T47D (cell line): ENCODE data around the gene ITPK1.
A peak's percentile ranks its signal among the peaks of the same experiment; 100 is the strongest.

ENCODE experiments used
- DNase-seq, 2 experiments: peaks; one replicate each; pipeline versions ENCODE4 v3.0.0 to v3.0.0-alpha.2; 2011 to 2012; ENCODE audit warnings: low read depth in 1 of 2, low spot score in 1 of 2
- JUND ChIP-seq: IDR thresholded peaks from 2 replicates; pipeline ENCODE4 v1.6.1; 2012; ENCODE audit warnings: low read depth
- in situ Hi-C: cut with HindIII; loops from 2 replicates; pipeline ENCODE4 v1.10.0; 2016; ENCODE audit warnings: low sequenced_read_pairs, low pct_unique_long_range_greater_than_20kb

Gene ITPK1

DNA sequence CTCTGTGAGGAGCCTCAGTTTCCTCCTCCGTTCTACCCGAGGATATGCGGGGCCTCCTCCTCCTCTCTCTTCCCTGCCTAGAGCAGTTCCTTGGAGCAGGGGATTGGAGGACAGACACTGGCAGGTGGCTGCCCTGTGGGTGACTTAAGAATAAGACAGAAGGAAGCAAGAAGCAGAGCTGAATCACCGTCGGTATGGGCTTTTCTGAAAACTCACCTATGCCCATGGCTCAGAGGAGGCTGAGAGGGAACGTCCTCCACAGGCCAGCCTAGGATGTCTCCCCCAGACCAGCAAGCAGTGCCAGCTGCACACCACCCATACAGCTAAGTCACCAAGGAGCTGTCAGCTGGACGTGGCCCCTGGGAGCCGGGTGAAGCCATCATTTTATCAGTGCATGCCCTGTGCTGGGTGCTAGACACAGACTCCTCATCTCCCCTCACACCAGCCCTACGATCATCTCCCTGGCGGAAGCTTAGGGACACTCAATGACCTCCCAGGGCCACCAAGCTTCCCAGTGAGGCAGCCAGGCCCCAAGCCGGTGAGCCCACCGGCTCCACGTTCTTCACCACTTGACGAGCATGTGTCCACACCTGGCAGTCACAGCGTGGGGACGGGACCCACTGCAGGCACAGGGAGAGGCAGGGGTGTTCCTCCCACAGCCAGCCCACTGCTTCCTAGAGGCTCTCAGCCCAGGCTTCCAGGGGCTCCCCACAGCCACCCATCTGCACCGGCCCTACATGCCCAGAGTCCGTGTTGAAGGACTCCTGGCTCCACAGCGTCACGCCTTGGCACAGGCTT lies 21.4 kb downstream of the ITPK1 start:
- no peak for TF ChIP-seq JUND
- in situ Hi-C loops, result no loop called here
- no peak for DNase-seq

DNA sequence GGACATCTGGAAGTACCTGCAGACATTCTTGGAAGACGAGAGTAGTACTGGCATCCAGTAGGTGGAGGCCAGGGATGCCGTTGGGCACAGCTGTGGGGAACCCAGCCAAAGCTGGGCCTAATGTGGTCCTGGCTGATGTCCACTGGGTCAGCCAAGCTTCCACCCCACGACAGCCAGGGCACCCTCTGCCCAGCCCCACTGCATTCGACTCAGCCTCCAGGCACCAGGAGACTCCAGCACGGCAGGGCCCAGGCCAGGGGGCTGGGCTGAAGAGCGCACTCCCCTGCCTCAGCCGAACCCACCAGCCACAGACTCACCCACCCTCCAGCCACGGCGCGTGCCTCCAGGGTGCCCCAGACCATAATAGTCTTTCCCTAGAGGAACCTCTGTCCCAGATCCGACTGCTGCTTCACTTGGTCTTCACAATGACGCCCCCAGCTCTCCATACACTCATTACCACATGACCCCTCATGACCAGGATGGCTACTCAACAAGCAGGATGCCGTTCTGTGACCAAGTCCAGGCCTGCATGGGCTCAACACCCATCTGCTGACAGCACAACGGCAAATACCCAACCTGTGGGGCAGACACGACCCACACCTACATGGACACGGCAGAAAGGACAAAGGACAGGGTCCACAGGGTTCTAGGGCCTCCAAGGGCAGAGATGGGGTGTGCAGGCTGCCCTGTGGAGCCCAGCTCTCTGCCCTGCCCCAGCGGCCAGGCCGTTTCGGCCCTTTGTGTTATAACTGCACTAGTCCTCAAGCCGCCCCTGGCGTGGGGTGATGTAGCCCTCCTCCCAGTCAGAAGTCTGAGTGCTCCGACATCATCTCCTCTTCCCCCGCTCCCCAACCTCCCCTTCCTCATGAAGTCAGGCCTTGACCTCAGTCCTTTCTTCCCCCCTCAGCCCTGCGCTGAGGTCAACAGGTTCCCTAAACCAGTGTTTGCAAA lies 22.8 kb downstream of the ITPK1 start:
- TF ChIP-seq JUND, result no peak
- no peak for DNase-seq
- in situ Hi-C loops, result no loop called here

DNA sequence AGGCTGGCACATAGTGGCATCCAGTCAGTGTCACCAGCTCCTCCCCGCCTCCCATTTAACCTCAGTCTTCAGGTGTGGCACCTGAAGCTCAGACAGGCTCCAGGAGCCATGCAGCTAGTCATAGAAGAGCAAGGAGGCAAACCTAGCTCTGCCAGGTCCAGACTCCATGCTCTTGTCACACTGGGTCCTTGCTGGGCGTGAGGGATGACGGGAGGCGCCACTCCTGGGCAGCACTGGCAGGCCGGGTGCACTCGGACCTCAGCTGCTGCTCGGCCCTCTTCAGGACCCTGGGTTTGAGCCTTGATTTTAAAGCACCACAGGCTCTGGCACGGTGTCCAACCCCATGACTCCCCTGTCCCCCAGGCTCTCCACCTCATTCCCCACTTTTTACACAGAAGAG lies 24.1 kb downstream of the ITPK1 start:
- peak in 1 of 2 experiments; percentile 37 for DNase-seq
- TF ChIP-seq JUND, result no peak
- in situ Hi-C loops, result no loop called here

DNA sequence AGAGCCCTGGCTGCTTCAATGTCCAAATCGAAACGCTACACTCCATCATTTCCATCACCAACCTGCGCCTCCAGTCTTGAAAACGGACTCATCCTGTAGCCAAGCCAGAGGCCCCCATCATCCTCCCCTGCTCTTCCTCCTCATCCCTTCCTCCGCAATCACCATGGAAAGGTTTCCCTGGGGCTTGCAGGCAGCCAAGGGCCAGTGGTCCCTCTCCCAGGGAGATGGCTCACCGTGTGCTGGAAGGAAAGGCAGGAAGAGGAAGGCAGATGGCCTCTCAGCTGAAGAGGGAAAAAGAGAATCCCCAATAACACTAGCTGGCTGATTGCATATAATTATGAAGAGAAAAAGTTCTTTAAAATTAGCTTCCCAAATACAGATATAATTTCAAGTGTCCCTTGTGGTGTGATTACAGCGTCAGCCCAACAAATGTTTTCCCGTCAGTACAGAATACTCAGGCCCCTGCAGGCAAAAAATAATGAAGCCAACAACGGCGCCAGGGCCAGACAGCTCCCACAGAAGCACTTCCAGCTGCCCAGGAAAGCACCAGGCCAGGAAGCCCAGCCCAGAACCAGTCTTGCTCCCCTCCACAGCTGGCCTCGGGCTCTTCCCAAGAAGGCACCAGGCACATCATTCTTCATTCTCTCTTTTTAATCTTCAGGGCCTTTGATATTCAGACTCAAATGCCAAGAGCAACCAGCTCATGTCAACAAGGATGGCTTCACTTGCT lies 24.7 kb downstream of the ITPK1 start:
- DNase-seq, result peak in 1 of 2 experiments; percentile 31
- in situ Hi-C loops, result no loop called here
- no peak for TF ChIP-seq JUND

DNA sequence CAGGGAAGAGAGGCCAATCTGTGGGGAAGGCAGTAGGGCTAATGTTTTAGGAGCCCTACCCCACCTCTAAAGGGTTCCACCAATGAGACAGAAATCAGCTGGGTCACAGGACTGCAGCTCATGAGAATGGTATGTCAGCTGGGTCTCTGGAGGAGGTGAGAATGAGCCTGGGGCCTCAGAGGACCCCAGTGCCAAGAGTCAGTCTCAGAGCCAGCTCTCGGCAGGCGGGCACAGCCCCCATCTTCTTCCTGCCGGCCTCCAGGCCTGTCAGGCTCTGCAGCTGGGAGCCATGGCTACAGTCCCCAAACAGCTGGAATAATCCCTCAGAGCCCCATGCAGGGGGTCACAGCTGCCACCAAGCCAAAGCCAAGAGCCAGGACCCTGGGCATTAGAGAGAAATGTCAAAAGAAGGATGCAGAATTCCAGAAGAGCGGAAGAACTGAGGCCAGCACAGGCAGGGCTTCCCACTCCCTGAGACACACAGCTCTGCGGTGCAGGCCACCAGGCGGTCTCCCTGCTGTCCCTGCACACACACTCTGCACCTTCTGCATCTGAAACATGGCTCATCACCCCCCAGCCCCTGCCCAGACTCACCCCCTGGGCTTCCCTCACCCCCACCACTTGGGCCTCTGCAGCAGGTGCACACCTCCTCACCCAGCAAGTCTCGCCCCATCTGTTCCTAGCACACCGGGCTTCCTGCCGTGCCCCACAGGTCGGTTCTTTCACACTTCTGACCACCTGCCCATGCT lies 26.0 kb downstream of the ITPK1 start:
- no peak for DNase-seq

DNA sequence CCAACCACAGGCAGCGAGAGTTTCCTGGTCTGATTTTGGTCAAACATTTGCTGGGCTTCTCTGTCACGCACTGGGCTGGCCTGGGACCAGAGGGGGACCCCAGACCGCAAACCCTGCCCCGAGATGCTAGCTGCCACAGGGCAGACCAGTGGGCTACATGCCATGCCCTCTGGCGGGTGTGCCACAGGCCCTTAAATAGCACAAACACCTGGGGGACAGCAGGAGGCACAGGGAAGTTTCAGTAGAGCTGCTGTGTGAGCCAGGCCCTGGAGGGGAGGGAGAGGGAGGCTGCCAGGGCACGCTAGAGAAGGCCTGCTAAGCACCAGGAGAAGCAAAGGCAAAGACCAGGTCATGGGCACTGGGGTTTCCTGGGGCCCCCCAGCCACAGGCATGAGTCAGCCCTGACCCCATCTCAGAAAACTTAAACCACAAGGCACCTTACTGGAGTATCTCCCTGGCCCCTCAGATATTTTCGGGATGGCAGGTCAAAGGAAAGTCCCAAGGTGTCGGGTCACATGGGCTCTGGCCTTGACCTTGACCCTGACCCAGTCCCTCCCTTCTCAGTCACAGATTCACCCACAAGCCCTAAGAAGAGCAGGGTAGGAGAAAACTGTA lies 29.2 kb downstream of the ITPK1 start:
- peak in 1 of 2 experiments; percentile 59 for DNase-seq
- TF ChIP-seq JUND, result no peak
- in situ Hi-C loops, result no loop called here

More for the DNA sequence above, 26.0 kb downstream of the ITPK1 start:
- in situ Hi-C loops, result no loop called here
- no peak for TF ChIP-seq JUND

DNA sequence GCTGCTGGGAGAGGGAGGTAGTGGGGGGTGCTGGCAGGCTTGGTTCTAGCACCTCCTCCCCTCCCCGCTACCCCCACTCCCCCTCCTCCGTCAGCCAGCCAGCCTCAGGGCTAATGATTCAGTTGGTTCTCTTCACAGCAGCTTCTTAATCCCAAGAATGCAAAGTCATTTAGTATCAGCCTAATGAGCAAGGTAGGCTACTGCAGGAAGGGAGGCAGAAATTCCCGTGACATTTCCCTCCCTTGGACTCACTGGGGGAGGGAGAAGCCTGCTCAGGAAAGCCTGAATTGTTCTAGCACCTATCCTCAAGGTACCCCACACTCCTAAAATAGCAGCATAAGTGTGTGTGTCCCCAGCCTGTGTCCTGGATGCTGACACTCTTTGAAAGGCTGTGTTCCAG lies 29.8 kb downstream of the ITPK1 start:
- in situ Hi-C loops, result no loop called here
- no peak for TF ChIP-seq JUND
- peak in 1 of 2 experiments; percentile 60 for DNase-seq

DNA sequence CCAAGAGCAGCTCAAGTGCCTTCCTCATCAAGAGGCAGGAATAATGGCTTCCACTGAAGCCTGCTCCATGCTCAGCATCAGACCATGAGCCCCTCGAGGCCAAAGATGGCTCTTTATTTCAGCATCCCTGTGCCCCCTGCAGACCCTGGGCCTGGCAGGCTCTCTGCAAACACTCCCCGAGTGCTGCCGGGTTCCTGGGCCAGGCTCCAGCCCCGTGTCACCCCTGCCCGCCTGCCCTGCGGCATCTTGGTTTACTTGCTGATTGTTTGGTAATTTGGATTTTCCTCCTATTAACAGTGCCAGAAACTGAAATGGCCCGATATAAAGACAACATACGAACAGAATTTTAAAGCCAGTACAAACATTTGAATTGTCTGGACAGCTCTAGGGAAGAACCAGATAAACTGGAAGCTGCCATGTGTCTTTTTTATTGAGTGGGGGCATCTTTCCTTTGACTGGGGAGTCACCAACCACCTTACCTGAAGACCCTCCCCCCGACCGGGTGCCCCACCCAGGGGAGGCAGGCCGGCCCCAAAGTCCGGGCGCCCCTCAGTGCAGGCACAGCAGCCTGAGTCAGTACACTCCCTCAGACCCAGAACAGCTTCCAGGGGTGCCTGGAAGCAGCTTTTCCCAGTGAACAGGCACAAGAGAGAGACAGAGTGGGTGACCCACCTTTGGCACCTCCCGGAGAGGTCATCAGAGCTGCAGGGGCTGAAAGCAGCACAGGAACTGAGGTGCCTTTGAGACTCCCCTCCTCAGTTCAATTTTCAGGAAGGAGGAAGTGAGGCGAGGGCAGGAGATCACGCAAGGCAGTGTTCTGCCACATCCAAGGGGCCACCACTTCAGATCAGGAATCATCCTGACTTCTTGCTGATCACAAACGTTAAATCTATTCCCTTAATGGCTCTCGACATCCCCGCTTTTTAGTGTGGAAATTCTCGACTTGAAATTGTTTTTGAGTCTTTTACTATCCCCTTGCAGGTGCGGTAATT lies 30.6 kb downstream of the ITPK1 start:
- in situ Hi-C loops, result no loop called here
- TF ChIP-seq JUND, result no peak
- DNase-seq, result peak in 1 of 2 experiments; percentile 70

DNA sequence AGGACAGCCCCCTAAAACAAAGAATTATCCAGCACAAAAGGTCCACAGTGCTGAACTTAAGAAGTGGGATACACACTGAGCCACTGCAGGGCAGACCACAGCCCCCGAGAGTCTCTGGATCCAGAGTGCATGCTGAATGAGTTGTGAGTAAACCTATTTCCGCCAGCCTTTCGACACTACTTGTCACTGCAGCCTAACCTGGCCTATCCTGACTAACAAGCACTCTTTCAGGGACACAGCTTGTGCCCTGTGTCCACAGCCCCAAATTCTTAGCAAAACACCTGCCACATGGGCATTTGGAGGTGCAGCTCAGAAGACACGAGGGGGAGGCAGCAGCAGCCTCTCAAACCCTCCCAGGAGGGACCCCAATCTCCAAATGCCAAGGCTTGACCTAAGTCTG lies 31.3 kb downstream of the ITPK1 start:
- no peak for TF ChIP-seq JUND
- in situ Hi-C loops, result no loop called here
- DNase-seq, result no peak

DNA sequence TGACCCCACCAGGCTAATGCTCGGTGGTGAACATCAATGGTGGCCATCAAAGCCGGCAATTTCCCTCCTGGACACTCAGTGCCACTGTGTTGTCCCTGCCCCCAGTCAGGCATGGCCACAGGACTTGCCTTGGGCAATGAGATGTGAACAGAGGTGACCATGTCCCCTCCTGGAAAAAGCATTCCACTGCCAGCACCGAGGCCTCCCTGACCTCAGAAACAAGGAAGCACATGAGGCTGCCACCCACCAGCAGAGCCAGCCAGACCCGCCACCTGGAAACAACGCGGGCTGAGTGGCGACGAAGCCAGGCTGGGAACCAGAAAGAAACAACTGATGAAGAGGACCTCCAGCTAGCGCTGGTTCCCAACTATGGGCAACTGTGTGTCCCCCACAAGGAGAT lies 31.8 kb downstream of the ITPK1 start:
- in situ Hi-C loops, result no loop called here
- no peak for DNase-seq
- TF ChIP-seq JUND, result no peak
